Osteoblast (primary cell): ENCODE data around the gene CEBPB. TPM values are rescaled to one million over a fixed set of nuclear protein-coding genes. Genes with fewer than 3 reads are reported as not detected.

ENCODE experiments used
- DNase-seq: peaks from one replicate; pipeline ENCODE4 v3.0.0; 2011; ENCODE audit warnings: low spot score, mixed read lengths; ENCODE audit not compliant: insufficient read length; ENCODE audit errors: missing footprints
- H2AFZ ChIP-seq: 2 replicates; pipeline ENCODE4 v1.6.0; 2011; ENCODE audit warnings: mild to moderate bottlenecking, low read length
- H3K27ac ChIP-seq: 2 replicates; pipeline ENCODE4 v1.5.1; 2011; ENCODE audit warnings: mild to moderate bottlenecking, low read depth, low read length, moderate library complexity
- H3K27me3 ChIP-seq: 2 replicates; pipeline ENCODE4 v1.6.0; 2012; ENCODE audit warnings: mild to moderate bottlenecking, control low read depth, inconsistent platforms, low read length, moderate library complexity; ENCODE audit not compliant: insufficient read depth
- H3K36me3 ChIP-seq: 2 replicates; pipeline ENCODE4 v1.5.1; 2011; ENCODE audit warnings: mild to moderate bottlenecking, low read length, control low read depth, moderate library complexity; ENCODE audit not compliant: insufficient read depth
- H3K4me1 ChIP-seq: 2 replicates; pipeline ENCODE4 v1.5.1; 2011; ENCODE audit warnings: mild to moderate bottlenecking, low read length, control low read depth, moderate library complexity; ENCODE audit not compliant: insufficient read depth
- H3K4me2 ChIP-seq: 2 replicates; pipeline ENCODE4 v1.6.0; 2011; ENCODE audit warnings: mild to moderate bottlenecking, low read length; ENCODE audit not compliant: insufficient read depth
- H3K4me3 ChIP-seq: fragments of 200-600 bp; sonication (generic); 3 replicates; pipeline ENCODE4 v1.5.1; 2012; ENCODE audit warnings: mild to moderate bottlenecking, low read length, inconsistent platforms; ENCODE audit not compliant: insufficient read depth
- H3K79me2 ChIP-seq: 2 replicates; pipeline ENCODE4 v1.6.0; 2012; ENCODE audit warnings: mild to moderate bottlenecking, low read length, control low read depth, inconsistent platforms; ENCODE audit not compliant: insufficient read depth
- H3K9me3 ChIP-seq: 2 replicates; pipeline ENCODE4 v1.5.1; 2011; ENCODE audit warnings: low read depth, low read length, control low read depth
- H4K20me1 ChIP-seq: 2 replicates; pipeline ENCODE4 v1.6.0; 2012; ENCODE audit warnings: mild to moderate bottlenecking, low read length, control low read depth; ENCODE audit not compliant: insufficient read depth
- total RNA-seq: library from RNA; depleted of rRNA; stranded (reverse); fragments of >200 nt; gene quantifications from 2 replicates; pipeline ENCODE4 v1.2.3, GENCODE V29; 2012
- TF ChIP-seq, protein P1 (sequence below): IDR thresholded peaks from 2 replicates; pipeline ENCODE4 v1.5.1; 2011; ENCODE audit warnings: mild to moderate bottlenecking, low read depth, low read length, moderate library complexity; ENCODE audit errors: extremely low read depth

Gene CEBPB
- total RNA-seq: 75.7 and 79.3 TPM in 2 replicates

DNA sequence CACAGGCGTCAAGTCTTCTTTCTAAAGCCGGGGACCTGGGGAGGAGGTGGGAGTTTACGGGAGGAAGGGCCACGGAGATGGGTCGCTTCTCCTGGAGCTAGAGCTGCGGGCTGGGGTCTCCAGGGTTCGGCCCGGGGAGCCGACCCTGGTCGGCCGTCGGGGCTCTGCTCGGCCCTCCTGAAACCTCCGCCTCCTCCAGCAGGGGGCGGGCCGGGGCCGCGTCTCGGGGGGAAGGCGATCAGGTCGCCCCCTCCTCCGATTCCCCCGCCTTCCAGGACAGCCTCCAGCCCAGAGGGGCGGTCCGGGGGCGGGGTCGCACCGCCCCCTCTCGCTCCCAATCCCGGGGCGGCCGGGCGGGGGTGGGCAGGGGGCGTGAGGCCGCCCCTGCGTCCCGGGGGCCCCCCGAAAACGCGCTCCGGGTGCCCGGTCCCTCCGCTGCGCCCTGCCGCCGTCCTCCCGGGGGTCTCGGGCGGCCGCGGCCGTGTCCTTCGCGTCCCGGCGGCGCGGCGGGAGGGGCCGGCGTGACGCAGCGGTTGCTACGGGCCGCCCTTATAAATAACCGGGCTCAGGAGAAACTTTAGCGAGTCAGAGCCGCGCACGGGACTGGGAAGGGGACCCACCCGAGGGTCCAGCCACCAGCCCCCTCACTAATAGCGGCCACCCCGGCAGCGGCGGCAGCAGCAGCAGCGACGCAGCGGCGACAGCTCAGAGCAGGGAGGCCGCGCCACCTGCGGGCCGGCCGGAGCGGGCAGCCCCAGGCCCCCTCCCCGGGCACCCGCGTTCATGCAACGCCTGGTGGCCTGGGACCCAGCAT is at the start of gene CEBPB:
Gene CEBPB (plus strand): TSS at position 580 of the 814 bp plus-strand sequence. CDS start 204 bp downstream, at position 784.
- TF ChIP-seq, protein P1, sequence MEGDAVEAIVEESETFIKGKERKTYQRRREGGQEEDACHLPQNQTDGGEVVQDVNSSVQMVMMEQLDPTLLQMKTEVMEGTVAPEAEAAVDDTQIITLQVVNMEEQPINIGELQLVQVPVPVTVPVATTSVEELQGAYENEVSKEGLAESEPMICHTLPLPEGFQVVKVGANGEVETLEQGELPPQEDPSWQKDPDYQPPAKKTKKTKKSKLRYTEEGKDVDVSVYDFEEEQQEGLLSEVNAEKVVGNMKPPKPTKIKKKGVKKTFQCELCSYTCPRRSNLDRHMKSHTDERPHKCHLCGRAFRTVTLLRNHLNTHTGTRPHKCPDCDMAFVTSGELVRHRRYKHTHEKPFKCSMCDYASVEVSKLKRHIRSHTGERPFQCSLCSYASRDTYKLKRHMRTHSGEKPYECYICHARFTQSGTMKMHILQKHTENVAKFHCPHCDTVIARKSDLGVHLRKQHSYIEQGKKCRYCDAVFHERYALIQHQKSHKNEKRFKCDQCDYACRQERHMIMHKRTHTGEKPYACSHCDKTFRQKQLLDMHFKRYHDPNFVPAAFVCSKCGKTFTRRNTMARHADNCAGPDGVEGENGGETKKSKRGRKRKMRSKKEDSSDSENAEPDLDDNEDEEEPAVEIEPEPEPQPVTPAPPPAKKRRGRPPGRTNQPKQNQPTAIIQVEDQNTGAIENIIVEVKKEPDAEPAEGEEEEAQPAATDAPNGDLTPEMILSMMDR: peak; percentile 46
- Histone ChIP-seq H3K27me3 (no peaks in the 10 kb centered on the region), H4K20me1 (peaks cover 32% of the 10 kb centered on the region), H3K4me3 (peak within 1 kb of the TSS; percentile 86), H3K4me2 (peak within 1 kb of the TSS; percentile 88), H3K36me3 (no peaks in the 10 kb centered on the region), H3K9me3 (no peaks in the 10 kb centered on the region), H3K79me2 (peaks cover 39% of the 10 kb centered on the region), H2AFZ (no peak within 1 kb of the TSS), H3K27ac (peak within 1 kb of the TSS; percentile 96), H3K4me1 (peaks cover 24% of the 10 kb centered on the region)
- peak; percentile 99 for DNase-seq

DNA sequence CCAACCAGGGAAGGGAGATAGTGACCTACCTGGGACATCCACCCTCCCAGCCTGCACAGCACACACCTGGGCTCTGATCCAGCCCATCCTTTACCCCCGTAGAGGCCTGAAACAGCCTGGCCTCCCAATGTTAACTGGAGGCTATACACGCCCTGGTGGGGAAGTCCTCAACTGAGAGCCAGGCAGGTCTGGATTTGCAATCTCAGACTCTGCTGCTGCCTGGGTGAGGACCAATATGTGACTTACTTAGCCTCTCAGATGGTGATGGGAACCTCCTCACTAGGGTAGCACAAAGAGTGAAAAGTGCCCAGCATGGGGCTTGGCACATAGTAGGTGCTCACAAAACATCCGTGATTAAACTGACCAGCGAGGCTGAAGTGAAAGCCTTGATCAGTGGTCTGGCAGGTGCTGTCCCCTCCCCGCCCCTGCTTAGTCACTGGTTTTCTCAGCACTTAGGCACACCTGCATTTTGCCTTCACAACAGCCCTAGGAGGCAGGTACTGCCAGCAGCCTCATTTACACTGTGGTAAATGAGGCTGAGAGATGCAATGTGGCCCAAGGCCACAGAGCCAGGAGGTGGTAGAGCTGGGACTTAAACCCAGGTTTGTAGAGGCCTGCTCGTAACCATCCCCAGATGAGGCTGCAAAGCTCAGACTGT is 49.5 kb upstream of the CEBPB start:
- Histone ChIP-seq H3K36me3 (peaks cover 43% of the 10 kb centered on the region), H2AFZ (no peak overlapping the region), H3K27me3 (no peaks in the 10 kb centered on the region), H4K20me1 (peaks cover 13% of the 10 kb centered on the region), H3K9me3 (no peaks in the 10 kb centered on the region), H3K27ac (peak overlapping the region; percentile 11), H3K4me3 (no peak overlapping the region), H3K4me2 (no peak overlapping the region), H3K79me2 (peaks cover 83% of the 10 kb centered on the region), H3K4me1 (peaks cover 52% of the 10 kb centered on the region)
- DNase-seq: no peak
- TF ChIP-seq, protein P1: no peak

DNA sequence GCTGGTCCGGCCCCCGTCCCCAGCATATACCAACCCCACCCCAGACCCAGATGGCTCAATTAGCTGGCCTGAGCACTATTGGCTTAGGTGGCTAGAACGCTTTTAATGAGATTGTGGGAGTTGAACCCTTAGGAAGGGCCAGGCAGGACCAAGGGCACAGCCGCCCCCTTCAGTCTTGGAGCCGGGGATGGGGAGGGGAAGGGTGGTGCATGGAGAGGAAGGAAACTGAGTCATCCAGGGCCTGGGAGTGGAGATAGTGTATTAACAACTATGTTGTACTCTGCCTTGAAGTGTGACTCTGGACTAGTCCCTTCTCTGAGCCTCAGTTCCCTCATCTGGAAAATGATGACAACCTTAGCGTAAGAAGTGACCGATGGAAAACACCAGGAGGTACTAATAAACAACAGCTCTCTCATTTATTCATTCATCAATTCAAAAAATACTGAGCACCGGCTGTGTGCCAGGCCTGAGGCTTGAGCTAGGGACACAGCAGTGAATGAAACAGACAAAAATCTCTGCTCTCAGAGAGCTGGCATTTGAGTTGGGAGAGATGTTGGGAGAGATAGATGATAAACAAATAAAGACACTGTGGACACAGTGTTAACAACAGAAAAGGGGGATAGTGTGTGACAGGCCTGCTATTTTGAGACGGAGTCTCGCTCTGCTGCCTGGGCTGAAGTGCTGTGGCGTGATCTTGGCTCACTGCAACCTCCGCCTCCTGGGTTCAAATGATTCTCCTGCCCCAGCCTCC is 48.6 kb upstream of the CEBPB start:
- Histone ChIP-seq H4K20me1 (peaks cover 13% of the 10 kb centered on the region), H3K27ac (peak overlapping the region; percentile 50), H3K27me3 (no peaks in the 10 kb centered on the region), H3K4me1 (peaks cover 58% of the 10 kb centered on the region), H3K36me3 (peaks cover 46% of the 10 kb centered on the region), H3K4me3 (no peak overlapping the region), H2AFZ (no peak overlapping the region), H3K4me2 (no peak overlapping the region), H3K79me2 (peaks cover 83% of the 10 kb centered on the region), H3K9me3 (no peaks in the 10 kb centered on the region)
- TF ChIP-seq, protein P1: no peak
- no peak for DNase-seq

DNA sequence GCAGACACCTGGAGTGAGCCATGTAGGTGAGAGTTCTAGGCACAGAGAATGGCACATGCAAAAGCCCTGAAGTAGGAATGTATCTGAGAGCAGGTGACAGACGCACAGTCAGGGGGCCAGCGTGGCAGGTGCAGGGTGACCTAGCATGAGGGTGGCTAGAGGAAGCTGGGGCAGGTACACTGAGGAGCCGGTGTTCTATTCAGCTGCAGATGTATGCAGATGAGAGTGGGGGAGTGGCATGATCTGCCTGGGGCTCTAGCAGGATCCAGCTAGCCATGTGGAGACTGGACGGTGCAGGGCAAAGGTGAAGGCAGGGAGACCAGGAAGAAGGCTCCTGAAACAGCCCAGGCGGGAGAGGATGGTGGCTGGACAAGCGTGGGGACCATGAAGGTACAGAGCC is 47.8 kb upstream of the CEBPB start:
- Histone ChIP-seq H3K4me2 (no peak overlapping the region), H3K36me3 (peaks cover 49% of the 10 kb centered on the region), H2AFZ (no peak overlapping the region), H3K27ac (no peak overlapping the region), H3K4me3 (no peak overlapping the region), H3K9me3 (no peaks in the 10 kb centered on the region), H4K20me1 (peaks cover 13% of the 10 kb centered on the region), H3K27me3 (no peaks in the 10 kb centered on the region), H3K79me2 (peaks cover 83% of the 10 kb centered on the region), H3K4me1 (peaks cover 58% of the 10 kb centered on the region)
- no peak for DNase-seq
- TF ChIP-seq, protein P1: no peak
